ENCODE measurements around the gene FBLN5.
A peak's percentile ranks its signal among the peaks of the same experiment; 100 is the strongest.
"Not testable (repeated sequence)": the region's sequence is repeated elsewhere in the genome, so short reads cannot be mapped to it uniquely, and the experiment has no call there.

Gene FBLN5

DNA sequence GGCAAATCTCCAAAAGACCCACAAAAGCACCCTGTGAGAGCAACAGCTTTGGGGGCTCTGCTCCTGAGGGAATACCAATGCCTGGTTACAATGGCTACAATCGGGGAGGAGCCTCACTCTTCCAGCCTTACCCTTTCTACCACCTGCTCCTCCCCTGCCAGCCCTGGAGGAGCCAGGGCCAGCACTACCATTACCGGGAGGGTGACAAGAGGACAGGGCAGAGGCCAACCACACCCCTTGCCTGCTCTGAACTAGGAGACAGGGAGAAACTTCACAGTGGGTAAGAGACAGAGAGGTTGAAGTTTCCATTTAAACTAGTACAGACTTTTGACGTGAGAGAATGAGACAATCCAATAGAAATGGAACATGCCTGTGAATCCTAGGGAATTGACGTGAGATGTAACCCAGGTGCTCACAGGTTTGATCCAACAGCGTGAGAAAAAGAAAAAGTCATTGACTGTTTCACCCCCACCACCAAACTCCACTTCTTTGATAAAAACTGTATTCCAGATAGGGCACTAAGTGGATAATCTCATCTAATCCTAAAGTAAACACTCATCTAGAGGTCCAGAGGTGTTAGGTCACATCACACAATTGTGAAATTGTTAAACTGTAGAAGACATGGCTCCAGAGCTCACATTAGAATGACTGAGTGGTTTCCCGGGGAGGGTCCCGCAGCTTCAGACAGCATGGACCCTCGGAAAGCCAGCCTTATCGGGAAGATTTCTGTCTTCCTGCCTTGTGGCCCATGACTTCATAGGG, 71.8 kb downstream of the FBLN5 start:
- H3K4me3 ChIP-seq (ENCODE audit: low read depth, low read length) = no peak overlapping the region
- TF ChIP-seq, protein P1, sequence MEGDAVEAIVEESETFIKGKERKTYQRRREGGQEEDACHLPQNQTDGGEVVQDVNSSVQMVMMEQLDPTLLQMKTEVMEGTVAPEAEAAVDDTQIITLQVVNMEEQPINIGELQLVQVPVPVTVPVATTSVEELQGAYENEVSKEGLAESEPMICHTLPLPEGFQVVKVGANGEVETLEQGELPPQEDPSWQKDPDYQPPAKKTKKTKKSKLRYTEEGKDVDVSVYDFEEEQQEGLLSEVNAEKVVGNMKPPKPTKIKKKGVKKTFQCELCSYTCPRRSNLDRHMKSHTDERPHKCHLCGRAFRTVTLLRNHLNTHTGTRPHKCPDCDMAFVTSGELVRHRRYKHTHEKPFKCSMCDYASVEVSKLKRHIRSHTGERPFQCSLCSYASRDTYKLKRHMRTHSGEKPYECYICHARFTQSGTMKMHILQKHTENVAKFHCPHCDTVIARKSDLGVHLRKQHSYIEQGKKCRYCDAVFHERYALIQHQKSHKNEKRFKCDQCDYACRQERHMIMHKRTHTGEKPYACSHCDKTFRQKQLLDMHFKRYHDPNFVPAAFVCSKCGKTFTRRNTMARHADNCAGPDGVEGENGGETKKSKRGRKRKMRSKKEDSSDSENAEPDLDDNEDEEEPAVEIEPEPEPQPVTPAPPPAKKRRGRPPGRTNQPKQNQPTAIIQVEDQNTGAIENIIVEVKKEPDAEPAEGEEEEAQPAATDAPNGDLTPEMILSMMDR (IDR thresholded peaks at IDR 0.05; ENCODE audit: control insufficient read depth, extremely low read depth, insufficient read depth) = no peak
- DNase-seq (ENCODE audit: low read depth) = no peak

DNA sequence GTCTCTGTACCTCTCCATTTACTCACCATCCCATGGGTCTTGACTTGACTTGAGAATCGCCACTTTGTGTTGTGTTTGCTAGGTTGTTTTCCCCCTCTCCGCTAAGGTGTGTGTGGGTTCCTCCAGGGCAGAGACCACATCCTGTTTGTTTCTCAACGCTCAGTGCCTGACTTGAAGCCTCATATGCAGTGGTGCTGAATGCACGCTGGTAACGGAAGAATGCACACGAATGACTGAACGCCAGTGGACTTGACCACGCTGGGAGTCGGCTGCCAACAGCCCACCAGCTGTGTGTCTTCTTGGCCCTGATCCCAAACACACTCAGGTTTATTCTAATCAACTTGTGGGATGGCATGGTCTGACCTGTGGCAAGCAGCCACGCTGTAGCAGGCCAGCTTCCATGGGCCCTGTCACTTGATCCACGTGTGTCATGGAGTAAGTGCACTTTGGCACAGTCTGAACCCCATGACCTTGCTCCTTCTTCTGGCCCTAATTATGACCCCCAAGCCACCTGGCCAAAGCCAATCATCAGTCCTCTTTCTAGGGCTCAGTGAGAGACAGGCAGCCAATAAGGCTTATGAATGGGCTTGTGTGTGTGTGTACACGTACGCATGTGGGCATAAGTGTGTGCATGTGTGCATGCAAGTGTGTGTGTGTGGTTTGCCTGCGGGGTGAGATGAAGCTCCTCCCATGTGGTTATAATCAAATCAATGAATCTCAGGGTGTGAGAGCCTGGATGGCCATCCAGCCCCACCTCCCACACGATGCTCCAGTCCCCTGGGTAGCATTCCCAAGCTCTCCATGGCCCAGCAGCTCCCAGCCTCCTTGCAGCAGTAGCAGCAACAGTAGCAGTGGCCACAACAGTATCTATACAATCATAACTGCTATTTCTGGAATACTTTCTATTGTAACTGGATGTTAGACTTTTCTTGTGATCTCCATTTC, 73.8 kb downstream of the FBLN5 start:
- H3K4me3 ChIP-seq (ENCODE audit: low read depth, low read length) = no peak overlapping the region
- TF ChIP-seq, protein P1 (IDR thresholded peaks at IDR 0.05; ENCODE audit: control insufficient read depth, extremely low read depth, insufficient read depth) = no peak
- no peak for DNase-seq (ENCODE audit: low read depth)

DNA sequence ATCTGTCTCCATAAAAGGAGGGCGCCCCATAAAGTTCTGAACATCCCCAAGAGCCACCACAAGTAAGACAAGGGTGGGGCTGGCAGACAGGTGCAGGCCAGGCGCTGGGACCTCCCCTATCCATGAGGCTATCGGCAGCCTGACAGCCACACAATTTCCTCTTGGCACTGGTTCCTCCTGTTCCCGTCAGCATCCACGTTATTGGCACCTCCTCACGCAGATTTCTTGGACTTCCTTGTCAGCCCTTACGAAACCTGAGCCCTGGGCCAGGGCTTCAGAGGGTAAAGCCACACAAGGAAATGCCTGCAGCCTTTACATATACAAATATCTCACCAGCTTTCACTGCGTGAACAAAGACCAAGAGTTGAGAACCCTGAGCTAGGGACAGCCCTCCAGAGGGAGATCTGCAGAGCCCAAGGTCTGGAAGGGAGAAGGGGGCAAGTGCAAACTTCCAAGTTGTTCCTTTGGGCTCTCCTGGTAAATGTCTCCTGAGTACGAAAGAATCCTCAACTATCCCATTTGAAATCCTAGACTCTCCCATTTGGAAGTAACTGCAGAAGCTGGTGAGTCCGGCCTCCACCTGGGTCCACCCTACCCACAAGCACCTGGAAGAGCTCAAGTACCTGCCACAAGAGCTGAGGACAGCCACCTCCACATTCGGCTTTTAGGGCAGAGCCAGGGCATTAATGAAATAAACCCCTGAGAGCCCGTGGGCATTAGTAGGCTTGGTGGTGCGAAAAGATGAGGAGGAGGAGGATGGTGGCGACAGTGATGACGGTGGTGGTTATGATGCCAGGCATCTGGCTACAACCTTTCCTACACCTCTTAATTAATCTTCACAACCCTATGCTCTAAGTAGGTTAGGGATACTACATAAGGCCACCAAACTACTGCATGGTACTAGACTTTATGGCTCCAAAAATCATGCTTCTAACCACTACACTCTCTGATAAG, 74.7 kb downstream of the FBLN5 start:
- no peak overlapping the region for H3K4me3 ChIP-seq (ENCODE audit: low read depth, low read length)
- TF ChIP-seq, protein P1 (IDR thresholded peaks at IDR 0.05; ENCODE audit: control insufficient read depth, extremely low read depth, insufficient read depth) = no peak
- DNase-seq (ENCODE audit: low read depth) = peak; percentile 98

DNA sequence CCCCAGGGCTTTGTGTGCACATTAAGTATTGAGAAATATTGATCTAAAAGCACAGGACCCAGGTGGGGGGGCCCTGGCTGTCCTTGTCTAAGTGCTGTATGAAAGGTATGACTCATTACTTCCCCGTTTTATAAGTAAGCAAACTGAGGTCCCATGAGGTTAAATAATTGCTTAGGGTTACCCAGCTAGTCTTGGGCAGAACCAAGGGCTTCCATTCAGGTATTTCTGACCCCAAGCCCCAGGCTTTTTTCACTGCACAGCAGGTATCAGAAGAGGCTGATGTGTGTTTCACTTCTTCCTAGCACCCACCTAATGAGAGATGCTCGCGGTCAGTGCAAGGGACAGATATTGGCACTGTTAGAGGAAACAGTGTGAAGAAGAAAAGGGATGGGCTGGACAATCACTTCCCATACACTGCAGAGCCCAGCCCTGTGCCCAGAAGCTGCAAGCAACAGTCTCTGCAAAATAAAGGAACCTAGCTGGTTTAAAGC, 75.4 kb downstream of the FBLN5 start:
- TF ChIP-seq, protein P1 (IDR thresholded peaks at IDR 0.05; ENCODE audit: control insufficient read depth, extremely low read depth, insufficient read depth) = no peak
- H3K4me3 ChIP-seq (ENCODE audit: low read depth, low read length) = no peak overlapping the region
- no peak for DNase-seq (ENCODE audit: low read depth)

DNA sequence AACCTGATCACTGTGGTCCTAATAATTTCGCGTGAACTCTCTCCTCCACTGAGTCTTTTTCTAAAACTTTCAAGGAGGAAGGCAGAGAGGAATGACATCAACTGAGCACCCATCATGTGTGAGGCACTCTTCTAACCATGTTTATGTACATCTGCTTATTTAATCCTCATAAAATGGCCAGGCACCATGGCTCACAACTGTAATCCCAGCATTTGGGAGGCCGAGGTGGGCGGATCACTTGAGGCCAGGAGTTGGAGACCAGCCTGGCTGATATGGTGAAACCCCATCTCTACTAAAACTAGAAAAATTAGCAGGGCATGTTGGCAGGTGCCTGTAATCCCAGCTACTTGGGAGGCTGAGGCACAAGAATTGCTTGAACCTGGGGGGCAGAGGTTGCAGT, 76.1 kb downstream of the FBLN5 start:
- H3K4me3 ChIP-seq (ENCODE audit: low read depth, low read length); DNase-seq (ENCODE audit: low read depth): not testable (repeated sequence)

DNA sequence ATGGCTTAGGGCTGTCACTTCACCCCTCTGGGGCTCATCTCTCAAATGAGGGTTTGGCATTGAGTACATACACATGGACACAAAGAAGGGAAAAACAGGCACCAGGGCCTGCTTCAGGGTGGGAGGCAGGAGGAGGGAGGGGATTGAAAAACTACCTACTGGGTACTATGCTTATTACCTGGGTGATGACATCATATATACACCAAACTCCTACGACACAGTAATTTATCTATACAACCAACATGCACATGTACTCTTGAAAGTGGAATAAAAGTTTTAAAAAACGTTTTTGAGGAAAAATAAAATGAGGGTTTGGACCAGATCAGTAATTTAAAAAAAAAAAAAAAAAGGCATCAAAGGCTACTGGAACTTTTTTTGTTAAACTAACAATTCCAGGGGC, 76.6 kb downstream of the FBLN5 start:
- DNase-seq (ENCODE audit: low read depth) = no peak
- H3K4me3 ChIP-seq (ENCODE audit: low read depth, low read length) = no peak overlapping the region
- TF ChIP-seq, protein P1 (IDR thresholded peaks at IDR 0.05; ENCODE audit: control insufficient read depth, extremely low read depth, insufficient read depth) = no peak

Measured in LNCaP clone FGC (cell line).